Measurements from ENCODE around the gene EFNB3.

Gene EFNB3

DNA sequence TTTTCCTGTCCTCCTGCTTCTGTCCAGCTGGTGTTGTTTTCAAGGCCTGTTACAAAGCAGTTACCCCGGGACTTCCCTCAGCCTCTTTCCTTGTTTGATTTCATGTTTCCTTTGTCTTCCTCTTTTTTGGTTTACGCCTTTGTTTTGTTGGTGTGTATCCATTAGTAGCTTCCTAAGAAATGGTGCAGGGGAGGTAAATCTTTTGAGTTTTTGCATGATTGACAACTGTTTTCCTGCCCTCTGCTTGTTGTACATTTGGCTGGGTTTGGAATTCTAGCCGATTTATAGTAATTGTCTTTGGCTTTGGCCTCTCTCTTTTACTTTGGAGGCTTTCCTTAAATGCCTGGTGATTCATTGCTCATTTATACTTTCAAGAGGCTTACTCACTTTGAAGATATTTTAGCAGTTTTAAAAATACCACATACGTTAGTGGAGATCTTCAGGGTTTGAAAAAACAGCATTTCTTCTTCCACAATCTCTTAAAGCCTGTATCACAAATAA lies 45.4 kb downstream of the EFNB3 start:
- Mint-ChIP-seq H3K9me3 (no peaks in the 10 kb centered on the region), H3K27ac (no peak overlapping the region), H3K27me3 (peaks cover 27% of the 10 kb centered on the region), H3K4me1 (peaks cover 3% of the 10 kb centered on the region), H3K4me3 (no peak overlapping the region), H3K36me3 (no peaks in the 10 kb centered on the region)
- no peak for DNase-seq
- CTCF ChIA-PET = no interaction called here

DNA sequence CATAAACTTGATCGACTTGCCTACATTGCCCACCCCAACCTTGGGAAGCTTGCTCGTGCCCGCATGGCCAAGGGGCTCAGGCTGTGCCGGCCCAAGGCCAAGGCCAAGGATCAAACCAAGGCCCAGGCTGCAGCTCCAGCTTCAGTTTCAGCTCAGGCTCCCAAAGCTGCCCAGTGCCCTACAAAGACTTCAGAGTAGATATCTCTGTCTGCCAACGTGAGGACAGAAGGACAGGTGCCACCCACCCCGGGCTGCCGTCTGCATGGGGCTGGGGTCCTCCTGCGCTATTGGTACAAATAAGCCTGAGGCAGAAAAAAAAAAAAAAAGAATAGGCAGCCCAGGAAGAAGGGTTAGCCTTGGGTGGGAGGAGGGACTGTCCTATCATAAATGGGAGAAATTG lies 49.7 kb downstream of the EFNB3 start:
- no peak overlapping the region for H3K27ac Mint-ChIP-seq
- CTCF ChIA-PET = interaction anchor here (2.2 kb wide), 1 partner anchor 11 kb away, joined by 9 read pairs; no protein-coding TSS in a partner anchor
- no peaks in the 10 kb centered on the region for H3K9me3 Mint-ChIP-seq
- no peak for DNase-seq
- no peaks in the 10 kb centered on the region for H3K36me3 Mint-ChIP-seq
- H3K4me1 Mint-ChIP-seq = peaks cover 4% of the 10 kb centered on the region
- peaks cover 6% of the 10 kb centered on the region for H3K27me3 Mint-ChIP-seq
- no peak overlapping the region for H3K4me3 Mint-ChIP-seq

DNA sequence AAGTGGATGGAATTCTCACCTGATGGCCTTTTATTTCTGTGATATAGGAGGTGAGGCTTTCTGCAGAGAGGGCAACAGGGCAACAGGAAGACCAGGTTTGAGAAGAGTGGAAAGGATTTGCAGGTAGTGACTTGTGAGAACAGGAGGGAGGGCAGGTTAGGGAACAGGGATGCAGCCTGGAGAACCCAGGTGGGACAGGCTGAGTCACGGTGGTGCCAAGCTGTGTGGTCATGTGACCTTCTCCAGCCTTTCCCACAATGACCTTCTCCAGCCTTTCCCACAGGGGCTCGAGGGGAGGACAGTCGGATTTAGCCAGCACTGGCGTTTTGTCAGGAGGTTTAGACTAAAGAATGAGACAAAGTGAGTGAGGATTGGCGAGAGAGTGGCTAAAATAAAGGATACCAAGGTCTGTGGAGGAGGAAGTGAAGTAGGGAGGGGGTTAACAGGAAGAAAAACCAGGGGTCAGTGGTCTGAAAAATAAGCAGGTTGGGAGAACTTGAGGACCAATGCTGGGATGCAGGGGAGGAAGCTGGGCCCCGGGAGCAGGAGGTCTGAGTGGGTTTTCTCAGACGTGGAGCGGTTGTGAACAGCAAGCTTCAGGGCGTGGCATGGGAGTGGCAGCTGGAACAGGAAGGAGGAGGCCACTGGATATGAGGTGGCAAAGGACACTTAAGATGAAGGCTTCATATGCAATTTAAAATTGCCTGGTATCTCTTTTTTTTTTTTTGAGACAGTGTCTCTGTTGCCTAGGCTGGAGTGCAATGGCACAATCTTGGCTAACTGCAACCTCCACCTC lies 50.3 kb downstream of the EFNB3 start:
- H3K36me3 Mint-ChIP-seq = no peaks in the 10 kb centered on the region
- H3K9me3 Mint-ChIP-seq = no peaks in the 10 kb centered on the region
- peaks cover 6% of the 10 kb centered on the region for H3K27me3 Mint-ChIP-seq
- peaks cover 4% of the 10 kb centered on the region for H3K4me1 Mint-ChIP-seq
- no peak overlapping the region for H3K27ac Mint-ChIP-seq
- DNase-seq = no peak
- CTCF ChIA-PET = interaction anchor here (2.2 kb wide), 1 partner anchor 11 kb away, joined by 9 read pairs; no protein-coding TSS in a partner anchor
- no peak overlapping the region for H3K4me3 Mint-ChIP-seq

DNA sequence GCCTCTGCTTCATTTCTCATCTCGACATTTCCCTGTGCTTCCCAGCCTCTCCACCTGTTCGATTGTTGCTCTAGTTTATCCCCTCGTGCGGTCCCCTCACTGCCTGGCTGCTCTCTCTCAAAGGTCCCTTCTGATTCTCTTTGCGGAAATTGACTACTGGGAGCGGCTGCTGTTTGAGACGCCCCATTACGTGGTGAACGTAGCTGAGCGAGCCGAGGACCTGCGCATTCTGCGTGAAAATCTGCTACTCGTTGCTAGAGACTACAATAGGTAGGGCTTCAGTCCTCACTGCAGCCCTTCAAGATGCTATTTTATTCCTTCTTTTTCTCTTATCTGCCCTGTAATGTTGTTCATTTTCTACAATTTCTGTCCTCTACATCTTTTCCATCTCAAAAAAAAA lies 52.0 kb downstream of the EFNB3 start:
- no peaks in the 10 kb centered on the region for H3K36me3 Mint-ChIP-seq
- H3K27me3 Mint-ChIP-seq = peaks cover 6% of the 10 kb centered on the region
- no peak for DNase-seq
- H3K4me3 Mint-ChIP-seq = no peak overlapping the region
- H3K4me1 Mint-ChIP-seq = peaks cover 4% of the 10 kb centered on the region
- no peaks in the 10 kb centered on the region for H3K9me3 Mint-ChIP-seq
- H3K27ac Mint-ChIP-seq = no peak overlapping the region
- CTCF ChIA-PET = interaction anchor here (1.4 kb wide), 1 partner anchor 13 kb away, joined by 9 read pairs; no protein-coding TSS in a partner anchor

Measured in activated naive CD4-positive, alpha-beta T cell treated with anti-CD3 and anti-CD28 coated beads, Interleukin-2, amount 10 ng/mL, durations not matched to agents 7 days and 5 days (primary cell).